Measurements from ENCODE around the gene LDB2. TPM values are rescaled to one million over a fixed set of nuclear protein-coding genes. Genes with fewer than 3 reads are reported as not detected.

The LDB2 gene
- total and polyA plus RNA-seq, 3 donors from 2014 or later = 14.6 to 17.8 (median 15.7) TPM

- Histone ChIP-seq H3K36me3 (ENCODE audit: low read depth, missing control alignments) (no peaks in the 10 kb centered on the region), H3K9me3 (no peaks in the 10 kb centered on the region), H3K27ac (no peak overlapping the region), H3K4me3 (no peak overlapping the region), H3K4me1 (no peaks in the 10 kb centered on the region), H3K27me3 (no peaks in the 10 kb centered on the region)
- DNase-seq = no peak
- WGBS, 2 donors = 72 to 75% methylated on average over 2 of the region's 2 CpGs
- intact Hi-C loops (cut with DNase I; ENCODE audit: low total_unique reads) = no loop called here
- TF ChIP-seq CTCF (IDR thresholded peaks at IDR 0.05) = no peak
- TF ChIP-seq POLR2A (IDR thresholded peaks at IDR 0.05) = no peak
These were observed 126.0 kb downstream of the LDB2 start for GRCh38 chr4:16772366-16772850.

- no peaks in the 10 kb centered on the region for H3K9me3 ChIP-seq
- no peaks in the 10 kb centered on the region for H3K27me3 ChIP-seq
- WGBS, 2 donors = 71 to 81% methylated on average over 6 of the region's 6 CpGs
- intact Hi-C loops (cut with DNase I; ENCODE audit: low total_unique reads) = no loop called here
- TF ChIP-seq POLR2A (IDR thresholded peaks at IDR 0.05) = no peak
- no peak for TF ChIP-seq CTCF (IDR thresholded peaks at IDR 0.05)
- no peaks in the 10 kb centered on the region for H3K36me3 ChIP-seq (ENCODE audit: low read depth, missing control alignments)
- no peak overlapping the region for H3K4me3 ChIP-seq
- no peak for DNase-seq
- no peak overlapping the region for H3K27ac ChIP-seq
- no peaks in the 10 kb centered on the region for H3K4me1 ChIP-seq
These were observed 127.6 kb downstream of the LDB2 start for GRCh38 chr4:16770710-16771285.

GRCh38 chr4:16767861-16768260 is 130.6 kb downstream of the LDB2 start:
- Histone ChIP-seq H3K9me3 (no peaks in the 10 kb centered on the region), H3K27me3 (no peaks in the 10 kb centered on the region), H3K27ac (no peak overlapping the region), H3K4me1 (no peaks in the 10 kb centered on the region), H3K36me3 (ENCODE audit: low read depth, missing control alignments) (no peaks in the 10 kb centered on the region), H3K4me3 (no peak overlapping the region)
- intact Hi-C loops (cut with DNase I; ENCODE audit: low total_unique reads) = no loop called here
- WGBS, 2 donors = 95 to 98% methylated on average over 3 of the region's 3 CpGs
- no peak for DNase-seq
- TF ChIP-seq POLR2A (IDR thresholded peaks at IDR 0.05) (no peak), CTCF (IDR thresholded peaks at IDR 0.05) (no peak)

GRCh38 chr4:16767251-16767650 is 131.2 kb downstream of the LDB2 start:
- WGBS, 2 donors = 92 to 95% methylated on average over 5 of the region's 5 CpGs
- intact Hi-C loops (cut with DNase I; ENCODE audit: low total_unique reads) = no loop called here
- no peaks in the 10 kb centered on the region for H3K4me1 ChIP-seq
- TF ChIP-seq POLR2A (IDR thresholded peaks at IDR 0.05) (no peak), CTCF (IDR thresholded peaks at IDR 0.05) (no peak)
- DNase-seq = no peak
- no peak overlapping the region for H3K27ac ChIP-seq
- H3K9me3 ChIP-seq = no peaks in the 10 kb centered on the region
- no peak overlapping the region for H3K4me3 ChIP-seq
- no peaks in the 10 kb centered on the region for H3K36me3 ChIP-seq (ENCODE audit: low read depth, missing control alignments)
- no peaks in the 10 kb centered on the region for H3K27me3 ChIP-seq

- no peaks in the 10 kb centered on the region for H3K27me3 ChIP-seq
- intact Hi-C loops (cut with DNase I; ENCODE audit: low total_unique reads) = no loop called here
- 88 to 92% methylated on average over 5 of the region's 5 CpGs for WGBS, 2 donors
- no peak overlapping the region for H3K27ac ChIP-seq
- no peaks in the 10 kb centered on the region for H3K9me3 ChIP-seq
- DNase-seq = no peak
- H3K36me3 ChIP-seq (ENCODE audit: low read depth, missing control alignments) = no peaks in the 10 kb centered on the region
- H3K4me3 ChIP-seq = no peak overlapping the region
- TF ChIP-seq CTCF (IDR thresholded peaks at IDR 0.05) (no peak), POLR2A (IDR thresholded peaks at IDR 0.05) (no peak)
- H3K4me1 ChIP-seq = no peaks in the 10 kb centered on the region
These were observed 132.9 kb downstream of the LDB2 start for GRCh38 chr4:16765546-16765945.
